Esophagus squamous epithelium (tissue), 5 donors: ENCODE results near the gene TBC1D14. TPM values are rescaled to one million over a fixed set of nuclear protein-coding genes. Genes with fewer than 3 reads are reported as not detected.

Experiments
- DNase-seq: peaks from one replicate; lab custom pipeline; 2025; lab: John Stamatoyannopoulos, UW
- H3K27ac ChIP-seq, 4 donors: fragments of 200-600 bp; sonication (generic); one replicate each; pipeline ENCODE4 v1.5.1; 2016 to 2019; ENCODE audit warnings: mild to moderate bottlenecking in 1 of 4
- H3K27me3 ChIP-seq, 4 donors: fragments of 200-600 bp; sonication (generic); 1 replicate in 3 of 4; 2 replicates in 1 of 4; pipeline versions ENCODE4 v1.5.1 to v1.6.0; 2017 to 2021; ENCODE audit warnings: antibody characterized with exemption in 1 of 4
- H3K36me3 ChIP-seq, 3 donors: fragments of 200-600 bp; sonication (generic); one replicate each; pipeline ENCODE4 v1.5.1; 2016 to 2019
- H3K4me1 ChIP-seq, 3 donors: fragments of 200-600 bp; sonication (generic); one replicate each; pipeline ENCODE4 v1.5.1; 2017 to 2019
- H3K4me3 ChIP-seq, 4 donors: fragments of 200-600 bp; sonication (generic); 1 replicate in 3 of 4; 2 replicates in 1 of 4; pipeline ENCODE4 v1.5.1; 2016 to 2019; ENCODE audit warnings: mild to moderate bottlenecking in 2 of 4, moderate library complexity in 1 of 4
- H3K9me3 ChIP-seq, 3 donors: fragments of 200-600 bp; sonication (generic); one replicate each; pipeline ENCODE4 v1.5.1; 2016 to 2019
- POLR2A ChIP-seq, 4 donors: fragments of 450-650 bp; IDR thresholded peaks; one replicate each; pipeline ENCODE4 v1.6.1; 2017; ENCODE audit warnings: antibody characterized with exemption in 4 of 4, mild to moderate bottlenecking in 4 of 4, moderate library complexity in 3 of 4
- WGBS, 2 donors: methylation state at CpG; one replicate each; pipeline ENCODE4 v1.1.5; 2018; 5-methylcytosine and 5-hydroxymethylcytosine counted together
- intact Hi-C: fragments of 100-400 bp; cut with DNase I; formaldehyde crosslinking; loops from one replicate; pipeline ENCODE4 v1.15.0; 2022
- total RNA-seq, 4 donors: library from RNA; depleted of rRNA; stranded (reverse); fragments of >200 nt; gene quantifications; one replicate each; pipeline ENCODE4 v1.1.0, GENCODE V29; 2016
- TF ChIP-seq, protein P1 (sequence below), 6 experiments: fragments of 450-650 bp in 4 of 6; fragments of 200-600 bp in 2 of 6; sonication (generic) in 2 of 6; IDR thresholded peaks; one replicate each; pipeline ENCODE4 v1.5.1; 2016 to 2019; ENCODE audit warnings: antibody characterized with exemption in 6 of 6, mild to moderate bottlenecking in 4 of 6, moderate library complexity in 4 of 6
- donor health status: DM: yes; HTN: yes; CAD: no.

The TBC1D14 gene
- total RNA-seq, 4 donors from 2014 or later, result 28.2 to 50.4 (median 42.1) TPM

DNA sequence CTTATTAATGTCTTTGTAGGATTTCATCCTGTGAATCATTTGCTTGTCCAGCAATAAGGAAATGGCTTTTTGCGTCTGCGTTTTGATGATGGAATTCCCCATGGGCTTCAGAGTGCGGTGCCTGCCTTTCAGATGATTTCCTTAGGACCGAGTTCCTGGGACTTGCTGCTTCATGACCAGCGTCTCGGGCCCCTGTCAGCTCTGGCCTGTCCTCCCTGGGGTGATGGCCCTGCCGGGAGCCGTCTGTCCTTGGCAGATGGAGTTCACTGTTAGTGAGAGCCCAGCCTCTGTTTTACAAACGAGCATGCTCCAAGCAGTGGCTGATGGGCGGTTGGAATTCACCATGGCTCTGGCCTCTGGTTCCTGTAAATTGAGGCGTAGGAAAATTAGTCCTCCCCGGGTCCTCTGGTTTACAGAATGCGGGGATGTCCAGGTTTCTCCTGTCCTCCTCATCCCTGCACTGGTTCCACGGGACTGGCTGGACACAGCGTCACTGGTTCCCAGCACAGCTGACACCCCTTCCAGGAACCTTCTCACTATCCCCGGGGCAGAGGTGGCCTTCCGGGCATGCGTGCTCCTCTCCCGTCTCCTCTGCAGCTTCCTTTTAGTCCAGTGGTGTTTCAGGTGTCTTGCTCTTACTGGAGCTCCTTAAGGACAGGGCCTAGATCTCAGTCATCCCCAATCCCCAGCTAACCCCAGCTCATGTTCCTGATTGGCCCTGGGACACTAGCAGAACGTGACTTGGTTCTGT lies 34.9 kb downstream of the TBC1D14 start:
- Histone ChIP-seq H3K36me3 (peaks cover 0 to 8% (median 0%) of the 10 kb centered on the region in 3 donors), H3K27me3 (no peaks in the 10 kb centered on the region), H3K9me3 (no peaks in the 10 kb centered on the region), H3K4me3 (no peak overlapping the region), H3K4me1 (peaks cover 12 to 49% (median 28%) of the 10 kb centered on the region in 3 donors), H3K27ac (peak overlapping the region in 2 of 4 donors; percentile 9 to 63)
- 74 to 80% methylated on average over 15 to 19 of the region's 20 CpGs for WGBS, 2 donors
- no peak for DNase-seq
- TF ChIP-seq POLR2A (IDR thresholded peaks at IDR 0.05), result no peak
- TF ChIP-seq, protein P1, sequence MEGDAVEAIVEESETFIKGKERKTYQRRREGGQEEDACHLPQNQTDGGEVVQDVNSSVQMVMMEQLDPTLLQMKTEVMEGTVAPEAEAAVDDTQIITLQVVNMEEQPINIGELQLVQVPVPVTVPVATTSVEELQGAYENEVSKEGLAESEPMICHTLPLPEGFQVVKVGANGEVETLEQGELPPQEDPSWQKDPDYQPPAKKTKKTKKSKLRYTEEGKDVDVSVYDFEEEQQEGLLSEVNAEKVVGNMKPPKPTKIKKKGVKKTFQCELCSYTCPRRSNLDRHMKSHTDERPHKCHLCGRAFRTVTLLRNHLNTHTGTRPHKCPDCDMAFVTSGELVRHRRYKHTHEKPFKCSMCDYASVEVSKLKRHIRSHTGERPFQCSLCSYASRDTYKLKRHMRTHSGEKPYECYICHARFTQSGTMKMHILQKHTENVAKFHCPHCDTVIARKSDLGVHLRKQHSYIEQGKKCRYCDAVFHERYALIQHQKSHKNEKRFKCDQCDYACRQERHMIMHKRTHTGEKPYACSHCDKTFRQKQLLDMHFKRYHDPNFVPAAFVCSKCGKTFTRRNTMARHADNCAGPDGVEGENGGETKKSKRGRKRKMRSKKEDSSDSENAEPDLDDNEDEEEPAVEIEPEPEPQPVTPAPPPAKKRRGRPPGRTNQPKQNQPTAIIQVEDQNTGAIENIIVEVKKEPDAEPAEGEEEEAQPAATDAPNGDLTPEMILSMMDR (IDR thresholded peaks at IDR 0.05), result no peak
- intact Hi-C loops, result no loop called here

DNA sequence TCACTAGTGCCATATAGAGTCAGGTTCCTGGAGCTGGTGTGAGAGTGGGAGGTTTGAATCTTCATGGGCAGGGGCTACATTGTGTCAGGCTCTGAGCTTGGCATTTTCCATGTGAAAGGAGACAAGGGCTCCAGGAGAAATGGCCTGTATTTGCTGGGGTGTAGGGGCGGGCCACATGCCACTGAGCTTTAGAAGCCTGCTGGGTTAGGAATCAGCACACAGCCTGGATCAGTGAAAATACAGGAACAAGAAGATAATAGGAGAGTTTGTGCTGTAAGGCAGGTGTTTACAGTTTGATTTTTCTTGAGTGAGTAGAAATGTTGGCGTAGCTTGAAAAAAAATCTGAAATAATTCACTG lies 35.4 kb downstream of the TBC1D14 start:
- TF ChIP-seq POLR2A (IDR thresholded peaks at IDR 0.05), result no peak
- TF ChIP-seq, protein P1 (IDR thresholded peaks at IDR 0.05), result no peak
- peak overlapping the region in 1 of 4 donors; percentile 63 for H3K27ac ChIP-seq
- DNase-seq, result no peak
- intact Hi-C loops, result no loop called here
- peaks cover 0 to 8% (median 0%) of the 10 kb centered on the region in 3 donors for H3K36me3 ChIP-seq
- WGBS, 2 donors, result 89 to 96% methylated on average over 2 of the region's 2 CpGs
- peaks cover 12 to 49% (median 28%) of the 10 kb centered on the region in 3 donors for H3K4me1 ChIP-seq
- H3K9me3 ChIP-seq, result no peaks in the 10 kb centered on the region
- H3K4me3 ChIP-seq, result no peak overlapping the region
- H3K27me3 ChIP-seq, result no peaks in the 10 kb centered on the region

DNA sequence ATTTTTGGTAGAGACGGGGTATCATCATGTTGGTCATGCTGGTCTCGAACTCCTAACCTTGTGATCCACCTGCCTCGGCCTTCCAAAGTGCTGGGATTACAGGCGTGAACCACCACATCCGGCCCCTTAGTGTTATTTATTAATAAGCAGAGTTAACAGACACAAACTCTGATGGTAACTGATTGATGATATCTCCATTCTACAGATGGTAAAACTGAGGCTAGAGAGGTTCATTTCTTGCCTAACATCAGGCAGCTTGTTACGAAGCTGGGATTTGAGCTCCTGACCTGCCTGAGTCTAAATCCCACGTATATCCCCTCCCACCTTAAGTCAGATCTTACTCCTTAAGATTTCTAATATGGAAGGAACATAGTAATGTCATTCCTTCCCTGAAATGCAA lies 36.9 kb downstream of the TBC1D14 start:
- intact Hi-C loops, result no loop called here
- H3K4me1 ChIP-seq, result peaks cover 6 to 34% (median 18%) of the 10 kb centered on the region in 3 donors
- 97 to 98% methylated on average over 7 of the region's 7 CpGs for WGBS, 2 donors
- DNase-seq, result no peak
- H3K36me3 ChIP-seq, result peaks cover 0 to 8% (median 0%) of the 10 kb centered on the region in 3 donors
- H3K4me3 ChIP-seq, result no peak overlapping the region
- no peak overlapping the region for H3K27ac ChIP-seq
- H3K27me3 ChIP-seq, result no peaks in the 10 kb centered on the region
- TF ChIP-seq, protein P1 (IDR thresholded peaks at IDR 0.05), result no peak
- no peak for TF ChIP-seq POLR2A (IDR thresholded peaks at IDR 0.05)
- H3K9me3 ChIP-seq, result no peaks in the 10 kb centered on the region

DNA sequence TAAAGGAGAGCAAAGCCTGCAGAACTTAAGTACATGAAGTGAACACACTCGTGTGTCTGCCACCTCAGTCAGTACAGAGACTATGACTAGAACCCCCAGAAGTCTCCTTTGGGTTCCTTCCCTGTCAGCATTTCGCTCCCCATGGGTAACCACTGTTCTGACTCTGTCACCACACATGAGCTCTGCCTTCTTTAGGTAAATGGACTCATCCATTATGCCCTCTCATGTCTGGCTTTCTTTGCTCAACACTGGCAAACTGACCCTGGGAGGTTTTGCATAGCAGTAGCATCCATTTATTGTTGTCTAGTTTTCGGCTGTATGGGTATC lies 38.5 kb downstream of the TBC1D14 start:
- DNase-seq, result no peak
- Histone ChIP-seq H3K27ac (no peak overlapping the region), H3K9me3 (no peaks in the 10 kb centered on the region), H3K27me3 (no peaks in the 10 kb centered on the region), H3K4me1 (peaks cover 0 to 28% (median 2%) of the 10 kb centered on the region in 3 donors), H3K4me3 (no peak overlapping the region), H3K36me3 (peaks cover 0 to 8% (median 0%) of the 10 kb centered on the region in 3 donors)
- intact Hi-C loops, result no loop called here
- WGBS, 2 donors, result 79 to 87% methylated on average over 3 of the region's 3 CpGs
- TF ChIP-seq, protein P1 (IDR thresholded peaks at IDR 0.05), result no peak
- no peak for TF ChIP-seq POLR2A (IDR thresholded peaks at IDR 0.05)

DNA sequence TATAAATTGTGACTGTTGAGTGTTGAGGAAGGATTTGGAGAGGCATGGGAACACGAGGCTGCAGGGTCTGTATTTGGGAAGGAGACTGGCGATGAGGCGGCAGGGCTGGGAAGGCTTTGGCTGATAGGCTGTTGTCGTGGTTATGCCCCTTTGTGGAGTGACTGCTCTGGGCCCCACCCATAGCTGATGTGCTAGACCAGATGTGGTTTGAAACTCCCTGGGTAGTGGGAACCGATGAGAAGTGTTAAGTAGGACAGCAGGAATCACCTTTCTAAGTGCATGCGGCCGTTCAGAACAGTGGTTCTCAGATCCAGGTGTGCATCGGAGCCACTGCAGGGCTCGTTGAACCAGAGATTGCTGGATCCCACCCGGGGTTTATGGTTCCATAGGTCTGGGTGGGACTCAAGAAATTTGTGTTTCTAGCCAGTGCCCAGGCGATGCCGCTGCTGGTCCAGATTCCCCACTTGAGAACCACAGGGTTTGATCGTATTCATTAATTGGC lies 42.3 kb downstream of the TBC1D14 start:
- H3K27ac ChIP-seq, result no peak overlapping the region
- no peaks in the 10 kb centered on the region for H3K27me3 ChIP-seq
- H3K9me3 ChIP-seq, result no peaks in the 10 kb centered on the region
- no peak for TF ChIP-seq POLR2A (IDR thresholded peaks at IDR 0.05)
- TF ChIP-seq, protein P1 (IDR thresholded peaks at IDR 0.05), result no peak
- peaks cover 15 to 44% (median 22%) of the 10 kb centered on the region in 3 donors for H3K4me1 ChIP-seq
- no peak overlapping the region for H3K4me3 ChIP-seq
- H3K36me3 ChIP-seq, result no peaks in the 10 kb centered on the region
- DNase-seq, result no peak
- intact Hi-C loops, result no loop called here
- 83 to 89% methylated on average over 10 to 13 of the region's 13 CpGs for WGBS, 2 donors
